Activated T-cell treated with anti-CD3 and anti-CD28 coated beads for 24 hours (primary cell): ENCODE data around the gene GFOD1.
"Not testable (repeated sequence)": the region's sequence is repeated elsewhere in the genome, so short reads cannot be mapped to it uniquely, and the experiment has no call there.

Experiments used
- DNase-seq: peaks from one replicate; pipeline ENCODE4 v3.0.0-alpha.2; 2020; ENCODE audit warnings: low read depth

Gene GFOD1

GRCh38 chr6:13400772-13401171, 86.6 kb downstream of the GFOD1 start:
- DNase-seq, result no peak

GRCh38 chr6:13398421-13398994, 88.9 kb downstream of the GFOD1 start:
- no peak for DNase-seq

GRCh38 chr6:13398069-13398381, 89.4 kb downstream of the GFOD1 start:
- no peak for DNase-seq

- no peak for DNase-seq
Observed at GRCh38 chr6:13397359-13398068, 89.9 kb downstream of the GFOD1 start.

- DNase-seq, result no peak
Observed at GRCh38 chr6:13396241-13396792, 91.1 kb downstream of the GFOD1 start.

GRCh38 chr6:13395272-13396237, 91.8 kb downstream of the GFOD1 start:
- no peak for DNase-seq

- no peak for DNase-seq
Observed at GRCh38 chr6:13392462-13392861, 94.9 kb downstream of the GFOD1 start.

- no peak for DNase-seq
Observed at GRCh38 chr6:13391537-13391936, 95.9 kb downstream of the GFOD1 start.

- no peak for DNase-seq
Observed at GRCh38 chr6:13390658-13391057, 96.7 kb downstream of the GFOD1 start.

- not testable (repeated sequence) for DNase-seq
Observed at GRCh38 chr6:13389237-13389636, 98.2 kb downstream of the GFOD1 start.

GRCh38 chr6:13388769-13389168, 98.6 kb downstream of the GFOD1 start:
- not testable (repeated sequence) for DNase-seq

- no peak for DNase-seq
Observed at GRCh38 chr6:13384966-13385365, 102.4 kb downstream of the GFOD1 start.

GRCh38 chr6:13384506-13384905, 102.9 kb downstream of the GFOD1 start:
- no peak for DNase-seq

GRCh38 chr6:13383328-13384163, 103.9 kb downstream of the GFOD1 start:
- DNase-seq, result peak; percentile 7

- no peak for DNase-seq
Observed at GRCh38 chr6:13380761-13381160, 106.6 kb downstream of the GFOD1 start.

- DNase-seq, result no peak
Observed at GRCh38 chr6:13378669-13379590, 108.5 kb downstream of the GFOD1 start.

- DNase-seq, result no peak
Observed at GRCh38 chr6:13377054-13377758, 110.2 kb downstream of the GFOD1 start.

GRCh38 chr6:13375360-13375878, 112.0 kb downstream of the GFOD1 start:
- peak; percentile 46 for DNase-seq

GRCh38 chr6:13373919-13374318, 113.5 kb downstream of the GFOD1 start:
- DNase-seq, result no peak

- no peak for DNase-seq
Observed at GRCh38 chr6:13373488-13373886, 113.9 kb downstream of the GFOD1 start.
